Prostate gland (tissue), 2 donors: Measurements from ENCODE around the gene C1QTNF6. TPM values are rescaled to one million over a fixed set of nuclear protein-coding genes. Genes with fewer than 3 reads are reported as not detected.

Experiments
- DNase-seq: peaks from one replicate; pipeline ENCODE4 v3.0.0-alpha.2; 2019; ENCODE audit warnings: low spot score
- H3K27ac ChIP-seq, 2 donors: fragments of 200-600 bp; sonication (generic); 2 replicates each; pipeline ENCODE4 v1.5.1; 2017 to 2019
- H3K27me3 ChIP-seq: fragments of 200-600 bp; sonication (generic); replicated peaks from 2 replicates; pipeline ENCODE4 v1.5.1; 2019; ENCODE audit not compliant: insufficient read depth
- H3K36me3 ChIP-seq, 2 donors: fragments of 200-600 bp; sonication (generic); 1 replicate in 1 of 2; 2 replicates in 1 of 2; pipeline versions ENCODE4 v1.5.1 to v1.8.1; 2017 to 2019
- H3K4me1 ChIP-seq: fragments of 200-600 bp; sonication (generic); replicated peaks from 2 replicates; pipeline ENCODE4 v1.5.1; 2019
- H3K4me3 ChIP-seq, 2 donors: fragments of 200-600 bp; sonication (generic); 2 replicates each; pipeline ENCODE4 v1.5.1; 2017 to 2019
- H3K9me3 ChIP-seq: fragments of 200-600 bp; sonication (generic); 2 replicates; pipeline ENCODE4 v1.5.1; 2017
- POLR2A ChIP-seq: fragments of 450-650 bp; IDR thresholded peaks from one replicate; pipeline ENCODE4 v1.6.1; 2016; ENCODE audit warnings: antibody characterized with exemption, mild to moderate bottlenecking
- POLR2AphosphoS5 ChIP-seq: sonication (generic); formaldehyde crosslinking; IDR thresholded peaks from one replicate; pipeline ENCODE4 v1.6.1; 2017; ENCODE audit warnings: antibody characterized with exemption
- WGBS: methylation state at CpG from one replicate; pipeline ENCODE4 v1.1.5; 2018; 5-methylcytosine and 5-hydroxymethylcytosine counted together
- intact Hi-C: fragments of 100-400 bp; cut with DNase I; formaldehyde crosslinking; loops from one replicate; pipeline ENCODE4 v1.14.2; 2022
- total RNA-seq, 2 donors: library from RNA; depleted of rRNA; stranded (reverse); fragments of >200 nt; gene quantifications; one replicate each; pipeline ENCODE4 v1.1.0, GENCODE V29; 2016
- TF ChIP-seq, protein P1 (sequence below), 4 experiments: fragments of 200-600 bp in 2 of 4; fragments of 450-650 bp in 2 of 4; sonication (generic) in 2 of 4; IDR thresholded peaks; 1 replicate in 3 of 4; 2 replicates in 1 of 4; pipeline ENCODE4 v1.5.1; 2016 to 2019; ENCODE audit warnings: antibody characterized with exemption in 4 of 4, mild to moderate bottlenecking in 2 of 4, moderate library complexity in 2 of 4

C1QTNF6 gene
- total RNA-seq, 2 donors from 2014 or later, result 2.1 to 9.3 TPM

- no peaks in the 10 kb centered on the region for H3K27me3 ChIP-seq
- no peak overlapping the region for H3K27ac ChIP-seq
- H3K9me3 ChIP-seq, result no peaks in the 10 kb centered on the region
- no peak for TF ChIP-seq POLR2A
- TF ChIP-seq POLR2AphosphoS5, result no peak
- TF ChIP-seq, protein P1, sequence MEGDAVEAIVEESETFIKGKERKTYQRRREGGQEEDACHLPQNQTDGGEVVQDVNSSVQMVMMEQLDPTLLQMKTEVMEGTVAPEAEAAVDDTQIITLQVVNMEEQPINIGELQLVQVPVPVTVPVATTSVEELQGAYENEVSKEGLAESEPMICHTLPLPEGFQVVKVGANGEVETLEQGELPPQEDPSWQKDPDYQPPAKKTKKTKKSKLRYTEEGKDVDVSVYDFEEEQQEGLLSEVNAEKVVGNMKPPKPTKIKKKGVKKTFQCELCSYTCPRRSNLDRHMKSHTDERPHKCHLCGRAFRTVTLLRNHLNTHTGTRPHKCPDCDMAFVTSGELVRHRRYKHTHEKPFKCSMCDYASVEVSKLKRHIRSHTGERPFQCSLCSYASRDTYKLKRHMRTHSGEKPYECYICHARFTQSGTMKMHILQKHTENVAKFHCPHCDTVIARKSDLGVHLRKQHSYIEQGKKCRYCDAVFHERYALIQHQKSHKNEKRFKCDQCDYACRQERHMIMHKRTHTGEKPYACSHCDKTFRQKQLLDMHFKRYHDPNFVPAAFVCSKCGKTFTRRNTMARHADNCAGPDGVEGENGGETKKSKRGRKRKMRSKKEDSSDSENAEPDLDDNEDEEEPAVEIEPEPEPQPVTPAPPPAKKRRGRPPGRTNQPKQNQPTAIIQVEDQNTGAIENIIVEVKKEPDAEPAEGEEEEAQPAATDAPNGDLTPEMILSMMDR (IDR thresholded peaks at IDR 0.05), result no peak
- no peaks in the 10 kb centered on the region for H3K4me1 ChIP-seq
- intact Hi-C loops, result no loop called here
- H3K4me3 ChIP-seq, result no peak overlapping the region
- H3K36me3 ChIP-seq, result no peaks in the 10 kb centered on the region
- 76% methylated on average over 6 of the region's 6 CpGs for WGBS
- no peak for DNase-seq
These were observed 28.0 kb downstream of the C1QTNF6 start for GRCh38 chr22:37160027-37160426.

GRCh38 chr22:37158963-37159290, 29.1 kb downstream of the C1QTNF6 start:
- Histone ChIP-seq H3K4me3 (no peak overlapping the region), H3K9me3 (no peaks in the 10 kb centered on the region), H3K27me3 (no peaks in the 10 kb centered on the region), H3K4me1 (no peaks in the 10 kb centered on the region), H3K36me3 (no peaks in the 10 kb centered on the region), H3K27ac (no peak overlapping the region)
- intact Hi-C loops, result no loop called here
- TF ChIP-seq POLR2A (no peak), POLR2AphosphoS5 (no peak)
- TF ChIP-seq, protein P1 (IDR thresholded peaks at IDR 0.05), result no peak
- DNase-seq, result no peak
- WGBS, result 89% methylated on average over 5 of the region's 5 CpGs

- Histone ChIP-seq H3K4me1 (no peaks in the 10 kb centered on the region), H3K4me3 (no peak overlapping the region), H3K36me3 (no peaks in the 10 kb centered on the region), H3K27ac (no peak overlapping the region), H3K27me3 (no peaks in the 10 kb centered on the region), H3K9me3 (no peaks in the 10 kb centered on the region)
- TF ChIP-seq POLR2AphosphoS5 (no peak), POLR2A (no peak)
- TF ChIP-seq, protein P1 (IDR thresholded peaks at IDR 0.05), result no peak
- DNase-seq, result no peak
- intact Hi-C loops, result no loop called here
- 76% methylated on average over 13 of the region's 13 CpGs for WGBS
These were observed 30.3 kb downstream of the C1QTNF6 start for GRCh38 chr22:37157516-37158285.

- intact Hi-C loops, result no loop called here
- no peaks in the 10 kb centered on the region for H3K36me3 ChIP-seq
- DNase-seq, result no peak
- H3K4me3 ChIP-seq, result no peak overlapping the region
- 89% methylated on average over 13 of the region's 13 CpGs for WGBS
- no peaks in the 10 kb centered on the region for H3K27me3 ChIP-seq
- no peaks in the 10 kb centered on the region for H3K4me1 ChIP-seq
- H3K9me3 ChIP-seq, result no peaks in the 10 kb centered on the region
- no peak for TF ChIP-seq POLR2A
- TF ChIP-seq POLR2AphosphoS5, result no peak
- TF ChIP-seq, protein P1 (IDR thresholded peaks at IDR 0.05), result no peak
- no peak overlapping the region for H3K27ac ChIP-seq
These were observed 31.2 kb downstream of the C1QTNF6 start for GRCh38 chr22:37156686-37157435.

DNA sequence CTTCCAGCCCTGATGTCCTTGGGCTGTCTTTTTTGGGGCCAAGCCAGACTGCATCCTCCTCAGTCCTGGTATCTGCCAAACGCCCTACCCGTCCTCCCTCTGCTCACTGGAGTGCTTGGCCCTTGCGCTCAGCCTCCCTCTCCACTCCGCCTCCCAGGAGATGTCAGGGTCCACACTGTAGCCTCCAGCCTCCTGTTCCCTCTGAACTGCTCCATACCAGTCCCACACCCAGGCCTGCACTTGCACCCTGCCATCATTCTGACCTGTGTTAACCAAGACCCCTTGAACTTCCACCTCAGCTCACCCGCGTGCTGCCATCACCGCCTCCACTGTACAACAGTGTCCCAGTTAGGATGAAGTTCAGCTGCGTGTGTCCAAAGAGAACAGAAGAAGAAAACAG, 32.1 kb downstream of the C1QTNF6 start:
- Histone ChIP-seq H3K27me3 (no peaks in the 10 kb centered on the region), H3K4me1 (no peaks in the 10 kb centered on the region), H3K27ac (no peak overlapping the region), H3K4me3 (no peak overlapping the region), H3K36me3 (no peaks in the 10 kb centered on the region), H3K9me3 (no peaks in the 10 kb centered on the region)
- WGBS, result 94% methylated on average over 8 of the region's 8 CpGs
- DNase-seq, result no peak
- intact Hi-C loops, result no loop called here
- TF ChIP-seq POLR2AphosphoS5 (no peak), POLR2A (no peak)
- TF ChIP-seq, protein P1 (IDR thresholded peaks at IDR 0.05), result no peak
